Measurements from ENCODE around the gene SCLT1.

The SCLT1 gene

GRCh38 chr4:128973384-128973783, 120.0 kb downstream of the SCLT1 start:
- Histone ChIP-seq H3K27me3 (ENCODE audit: insufficient read depth, low read length) (no peaks in the 10 kb centered on the region), H3K18ac (ENCODE audit: low read length) (no peak overlapping the region), H3K79me1 (ENCODE audit: low read length) (no peaks in the 10 kb centered on the region), H4K12ac (ENCODE audit: low read depth, low read length) (no peak overlapping the region), H3K23ac (ENCODE audit: low read length) (no peak overlapping the region), H2BK120ac (ENCODE audit: insufficient read depth, low read length, poor library complexity) (no peak overlapping the region), H3K14ac (ENCODE audit: low read length) (no peak overlapping the region), H3K36me3 (ENCODE audit: control insufficient read depth in 1 of 2, insufficient read depth in 2 of 2, low read length in 2 of 2) (no peaks in the 10 kb centered on the region), H4K8ac (ENCODE audit: low read depth, low read length) (no peak overlapping the region), H2BK12ac (ENCODE audit: low read length) (no peak overlapping the region), H4K91ac (ENCODE audit: low read depth, low read length) (no peak overlapping the region), H3K9me3 (ENCODE audit: insufficient read depth, low read depth, low read length) (no peaks in the 10 kb centered on the region), H3K4me2 (ENCODE audit: low read length) (no peak overlapping the region), H2AFZ (ENCODE audit: insufficient read depth, low read length, poor library complexity) (no peak overlapping the region), H3K4ac (ENCODE audit: low read depth, low read length) (no peak overlapping the region), H3K79me2 (ENCODE audit: control insufficient read depth, insufficient read depth, low read length, poor library complexity) (no peaks in the 10 kb centered on the region), H3K27ac (ENCODE audit: low read depth, low read length) (no peak overlapping the region), H2AK5ac (ENCODE audit: low read length) (no peak overlapping the region), H3K9ac (ENCODE audit: low read length) (no peak overlapping the region), H2BK5ac (ENCODE audit: low read depth, low read length, poor library complexity) (no peak overlapping the region), H3K4me1 (ENCODE audit: control insufficient read depth in 1 of 2, insufficient read depth in 2 of 2, low read length in 2 of 2) (no peaks in the 10 kb centered on the region), H3K4me3 (ENCODE audit: low read depth, low read length) (no peak overlapping the region)
- DNase-seq: no peak

- Histone ChIP-seq H3K14ac (ENCODE audit: low read length) (no peak overlapping the region), H4K8ac (ENCODE audit: low read depth, low read length) (no peak overlapping the region), H2BK120ac (ENCODE audit: insufficient read depth, low read length, poor library complexity) (no peak overlapping the region), H3K79me2 (ENCODE audit: control insufficient read depth, insufficient read depth, low read length, poor library complexity) (no peaks in the 10 kb centered on the region), H3K79me1 (ENCODE audit: low read length) (no peaks in the 10 kb centered on the region), H3K27me3 (ENCODE audit: insufficient read depth, low read length) (no peaks in the 10 kb centered on the region), H3K36me3 (ENCODE audit: control insufficient read depth in 1 of 2, insufficient read depth in 2 of 2, low read length in 2 of 2) (no peaks in the 10 kb centered on the region), H4K91ac (ENCODE audit: low read depth, low read length) (no peak overlapping the region), H3K27ac (ENCODE audit: low read depth, low read length) (no peak overlapping the region), H3K4ac (ENCODE audit: low read depth, low read length) (no peak overlapping the region), H4K12ac (ENCODE audit: low read depth, low read length) (no peak overlapping the region), H3K4me1 (ENCODE audit: control insufficient read depth in 1 of 2, insufficient read depth in 2 of 2, low read length in 2 of 2) (no peaks in the 10 kb centered on the region), H3K9ac (ENCODE audit: low read length) (no peak overlapping the region), H2BK5ac (ENCODE audit: low read depth, low read length, poor library complexity) (no peak overlapping the region), H3K4me2 (ENCODE audit: low read length) (no peak overlapping the region), H2AFZ (ENCODE audit: insufficient read depth, low read length, poor library complexity) (no peak overlapping the region), H3K18ac (ENCODE audit: low read length) (no peak overlapping the region), H3K9me3 (ENCODE audit: insufficient read depth, low read depth, low read length) (no peaks in the 10 kb centered on the region), H3K23ac (ENCODE audit: low read length) (no peak overlapping the region), H2BK12ac (ENCODE audit: low read length) (no peak overlapping the region), H2AK5ac (ENCODE audit: low read length) (no peak overlapping the region), H3K4me3 (ENCODE audit: low read depth, low read length) (no peak overlapping the region)
- no peak for DNase-seq
Measured at GRCh38 chr4:128961405-128961804, 131.9 kb downstream of the SCLT1 start.

GRCh38 chr4:128958194-128958593, 135.1 kb downstream of the SCLT1 start:
- no peaks in the 10 kb centered on the region for H3K36me3 ChIP-seq (ENCODE audit: control insufficient read depth in 1 of 2, insufficient read depth in 2 of 2, low read length in 2 of 2)
- no peak overlapping the region for H4K12ac ChIP-seq (ENCODE audit: low read depth, low read length)
- no peaks in the 10 kb centered on the region for H3K79me1 ChIP-seq (ENCODE audit: low read length)
- no peak overlapping the region for H4K8ac ChIP-seq (ENCODE audit: low read depth, low read length)
- H2BK12ac ChIP-seq (ENCODE audit: low read length): no peak overlapping the region
- no peak overlapping the region for H3K4me2 ChIP-seq (ENCODE audit: low read length)
- H4K91ac ChIP-seq (ENCODE audit: low read depth, low read length): no peak overlapping the region
- DNase-seq: no peak
- H2AFZ ChIP-seq (ENCODE audit: insufficient read depth, low read length, poor library complexity): no peak overlapping the region
- no peak overlapping the region for H3K4ac ChIP-seq (ENCODE audit: low read depth, low read length)
- H3K18ac ChIP-seq (ENCODE audit: low read length): no peak overlapping the region
- H3K4me1 ChIP-seq (ENCODE audit: control insufficient read depth in 1 of 2, insufficient read depth in 2 of 2, low read length in 2 of 2): no peaks in the 10 kb centered on the region
- H3K27ac ChIP-seq (ENCODE audit: low read depth, low read length): no peak overlapping the region
- no peak overlapping the region for H2BK5ac ChIP-seq (ENCODE audit: low read depth, low read length, poor library complexity)
- no peak overlapping the region for H2AK5ac ChIP-seq (ENCODE audit: low read length)
- H3K79me2 ChIP-seq (ENCODE audit: control insufficient read depth, insufficient read depth, low read length, poor library complexity): no peaks in the 10 kb centered on the region
- no peak overlapping the region for H3K23ac ChIP-seq (ENCODE audit: low read length)
- H2BK120ac ChIP-seq (ENCODE audit: insufficient read depth, low read length, poor library complexity): no peak overlapping the region
- H3K27me3 ChIP-seq (ENCODE audit: insufficient read depth, low read length): no peaks in the 10 kb centered on the region
- H3K9me3 ChIP-seq (ENCODE audit: insufficient read depth, low read depth, low read length): no peaks in the 10 kb centered on the region
- H3K9ac ChIP-seq (ENCODE audit: low read length): no peak overlapping the region
- WGBS (ENCODE audit: extremely low coverage, insufficient coverage, insufficient read length): no CpG with 5 or more reads among the region's 2 CpGs
- H3K4me3 ChIP-seq (ENCODE audit: low read depth, low read length): no peak overlapping the region
- no peak overlapping the region for H3K14ac ChIP-seq (ENCODE audit: low read length)

GRCh38 chr4:128957459-128957858, 135.9 kb downstream of the SCLT1 start:
- no peak overlapping the region for H3K14ac ChIP-seq (ENCODE audit: low read length)
- H4K12ac ChIP-seq (ENCODE audit: low read depth, low read length): no peak overlapping the region
- DNase-seq: no peak
- H3K4me2 ChIP-seq (ENCODE audit: low read length): no peak overlapping the region
- H2BK12ac ChIP-seq (ENCODE audit: low read length): no peak overlapping the region
- no peak overlapping the region for H4K91ac ChIP-seq (ENCODE audit: low read depth, low read length)
- H3K9ac ChIP-seq (ENCODE audit: low read length): no peak overlapping the region
- no peak overlapping the region for H3K27ac ChIP-seq (ENCODE audit: low read depth, low read length)
- no peaks in the 10 kb centered on the region for H3K79me1 ChIP-seq (ENCODE audit: low read length)
- no peak overlapping the region for H3K4ac ChIP-seq (ENCODE audit: low read depth, low read length)
- H3K27me3 ChIP-seq (ENCODE audit: insufficient read depth, low read length): no peaks in the 10 kb centered on the region
- no peak overlapping the region for H2AFZ ChIP-seq (ENCODE audit: insufficient read depth, low read length, poor library complexity)
- no peaks in the 10 kb centered on the region for H3K4me1 ChIP-seq (ENCODE audit: control insufficient read depth in 1 of 2, insufficient read depth in 2 of 2, low read length in 2 of 2)
- no peak overlapping the region for H3K18ac ChIP-seq (ENCODE audit: low read length)
- H2BK120ac ChIP-seq (ENCODE audit: insufficient read depth, low read length, poor library complexity): no peak overlapping the region
- H3K36me3 ChIP-seq (ENCODE audit: control insufficient read depth in 1 of 2, insufficient read depth in 2 of 2, low read length in 2 of 2): no peaks in the 10 kb centered on the region
- no peak overlapping the region for H2BK5ac ChIP-seq (ENCODE audit: low read depth, low read length, poor library complexity)
- H4K8ac ChIP-seq (ENCODE audit: low read depth, low read length): no peak overlapping the region
- no peak overlapping the region for H2AK5ac ChIP-seq (ENCODE audit: low read length)
- no peaks in the 10 kb centered on the region for H3K79me2 ChIP-seq (ENCODE audit: control insufficient read depth, insufficient read depth, low read length, poor library complexity)
- H3K4me3 ChIP-seq (ENCODE audit: low read depth, low read length): no peak overlapping the region
- no peaks in the 10 kb centered on the region for H3K9me3 ChIP-seq (ENCODE audit: insufficient read depth, low read depth, low read length)
- no peak overlapping the region for H3K23ac ChIP-seq (ENCODE audit: low read length)

- Histone ChIP-seq H3K9me3 (ENCODE audit: insufficient read depth, low read depth, low read length) (no peaks in the 10 kb centered on the region), H3K14ac (ENCODE audit: low read length) (no peak overlapping the region), H3K4me1 (ENCODE audit: control insufficient read depth in 1 of 2, insufficient read depth in 2 of 2, low read length in 2 of 2) (no peaks in the 10 kb centered on the region), H3K9ac (ENCODE audit: low read length) (no peak overlapping the region), H3K79me1 (ENCODE audit: low read length) (no peaks in the 10 kb centered on the region), H3K4me3 (ENCODE audit: low read depth, low read length) (no peak overlapping the region), H3K27me3 (ENCODE audit: insufficient read depth, low read length) (no peaks in the 10 kb centered on the region), H2BK5ac (ENCODE audit: low read depth, low read length, poor library complexity) (no peak overlapping the region), H2AK5ac (ENCODE audit: low read length) (no peak overlapping the region), H3K18ac (ENCODE audit: low read length) (no peak overlapping the region), H3K4me2 (ENCODE audit: low read length) (no peak overlapping the region), H3K36me3 (ENCODE audit: control insufficient read depth in 1 of 2, insufficient read depth in 2 of 2, low read length in 2 of 2) (no peaks in the 10 kb centered on the region), H2BK120ac (ENCODE audit: insufficient read depth, low read length, poor library complexity) (no peak overlapping the region), H2BK12ac (ENCODE audit: low read length) (no peak overlapping the region), H2AFZ (ENCODE audit: insufficient read depth, low read length, poor library complexity) (no peak overlapping the region), H3K27ac (ENCODE audit: low read depth, low read length) (no peak overlapping the region), H3K4ac (ENCODE audit: low read depth, low read length) (no peak overlapping the region), H4K91ac (ENCODE audit: low read depth, low read length) (no peak overlapping the region), H4K8ac (ENCODE audit: low read depth, low read length) (no peak overlapping the region), H4K12ac (ENCODE audit: low read depth, low read length) (no peak overlapping the region), H3K23ac (ENCODE audit: low read length) (no peak overlapping the region), H3K79me2 (ENCODE audit: control insufficient read depth, insufficient read depth, low read length, poor library complexity) (no peaks in the 10 kb centered on the region)
- no peak for DNase-seq
- no CpG with 5 or more reads among the region's 2 CpGs for WGBS (ENCODE audit: extremely low coverage, insufficient coverage, insufficient read length)
Measured at GRCh38 chr4:128955751-128956150, 137.6 kb downstream of the SCLT1 start.

Data from trophoblast cell (in vitro differentiated cells and primary cell).